Vagina (tissue), 2 donors: ENCODE measurements around the gene KIAA2012.

Experiments
- CTCF ChIP-seq, 3 experiments: fragments of 450-650 bp in 2 of 3; fragments of 200-600 bp in 1 of 3; sonication (generic) in 1 of 3; IDR thresholded peaks; one replicate each; pipeline ENCODE4 v1.5.1; 2017 to 2019; ENCODE audit warnings: antibody characterized with exemption in 3 of 3, mild to moderate bottlenecking in 2 of 3, moderate library complexity in 2 of 3
- POLR2A ChIP-seq, 2 donors: fragments of 450-650 bp; IDR thresholded peaks; one replicate each; pipeline ENCODE4 v1.6.1; 2017; ENCODE audit warnings: antibody characterized with exemption in 2 of 2, mild to moderate bottlenecking in 2 of 2, moderate library complexity in 2 of 2

GRCh38 chr2:202169131-202169530 is 96.1 kb downstream of the KIAA2012 start:
- TF ChIP-seq CTCF (IDR thresholded peaks at IDR 0.05), result no peak
- no peak for TF ChIP-seq POLR2A (IDR thresholded peaks at IDR 0.05)
